Tibial nerve (tissue), 4 donors: ENCODE results near the gene GPR108. TPM values are rescaled to one million over a fixed set of nuclear protein-coding genes. Genes with fewer than 3 reads are reported as not detected.

Source experiments
- DNase-seq, 2 donors: peaks; one replicate each; pipeline ENCODE4 v3.0.0-alpha.2; 2019; ENCODE audit warnings: low spot score in 2 of 2
- H3K27ac ChIP-seq, 4 donors: fragments of 200-600 bp; sonication (generic) in 3 of 4; one replicate each; pipeline ENCODE4 v1.5.1; 2017 to 2019; ENCODE audit warnings: mild to moderate bottlenecking in 1 of 4
- H3K27me3 ChIP-seq, 2 donors: fragments of 200-600 bp; sonication (generic) in 1 of 2; one replicate each; pipeline versions ENCODE4 v1.5.1 to v1.6.0; 2017 to 2019
- H3K36me3 ChIP-seq, 3 donors: fragments of 200-600 bp; sonication (generic); one replicate each; pipeline ENCODE4 v1.5.1; 2018 to 2019
- H3K4me1 ChIP-seq, 4 donors: fragments of 200-600 bp; sonication (generic) in 3 of 4; one replicate each; pipeline ENCODE4 v1.5.1; 2017 to 2019
- H3K4me3 ChIP-seq, 4 donors: fragments of 200-600 bp; sonication (generic) in 3 of 4; one replicate each; pipeline ENCODE4 v1.5.1; 2017 to 2019; ENCODE audit warnings: mild to moderate bottlenecking in 1 of 4, moderate library complexity in 1 of 4
- H3K9me3 ChIP-seq, 4 donors: fragments of 200-600 bp; sonication (generic) in 3 of 4; one replicate each; pipeline ENCODE4 v1.5.1; 2017 to 2019
- EP300 ChIP-seq, 2 donors: sonication (generic); formaldehyde crosslinking; IDR thresholded peaks; one replicate each; pipeline ENCODE4 v1.6.1; 2017; ENCODE audit warnings: antibody characterized with exemption in 2 of 2, mild to moderate bottlenecking in 1 of 2
- POLR2A ChIP-seq, 2 donors: fragments of 450-650 bp; IDR thresholded peaks; one replicate each; pipeline ENCODE4 v1.6.1; 2017; ENCODE audit warnings: antibody characterized with exemption in 2 of 2, mild to moderate bottlenecking in 2 of 2, moderate library complexity in 2 of 2
- WGBS, 2 donors: methylation state at CpG; one replicate each; pipeline ENCODE4 v1.1.5; 2018; 5-methylcytosine and 5-hydroxymethylcytosine counted together
- total RNA-seq, 4 donors: library from RNA; depleted of rRNA; stranded (reverse); fragments of >200 nt; gene quantifications; one replicate each; pipeline ENCODE4 v1.1.0, GENCODE V29; 2016
- TF ChIP-seq, protein P1 (sequence below), 5 experiments: fragments of 200-600 bp in 3 of 5; fragments of 450-650 bp in 2 of 5; sonication (generic) in 3 of 5; IDR thresholded peaks; one replicate each; pipeline ENCODE4 v1.5.1; 2016 to 2019; ENCODE audit warnings: antibody characterized with exemption in 5 of 5, mild to moderate bottlenecking in 3 of 5, moderate library complexity in 2 of 5

Gene GPR108
- total RNA-seq, 4 donors from 2014 or later: 53.4 to 79.2 (median 65.9) TPM

DNA sequence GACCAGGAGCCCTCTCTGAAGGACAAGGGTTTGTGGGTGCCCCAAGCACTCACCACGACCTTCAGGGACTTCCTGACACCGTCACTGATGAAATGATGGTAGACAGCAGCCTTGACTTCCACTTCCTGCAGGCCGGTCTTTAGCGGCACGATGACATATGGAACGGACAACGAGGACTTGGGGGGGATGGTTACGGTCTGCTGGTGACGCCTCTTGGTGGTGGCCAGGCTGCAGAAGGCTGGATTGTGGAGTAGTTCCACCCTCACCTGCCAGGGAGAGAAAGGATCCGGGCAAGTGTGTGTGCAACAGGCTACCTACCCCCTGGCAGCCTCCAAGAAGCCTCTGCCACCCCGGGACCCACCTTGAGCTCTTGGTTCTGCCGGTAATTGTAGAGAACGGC is 40.1 kb downstream of the GPR108 start:
- 73 to 85% methylated on average over 12 to 13 of the region's 13 CpGs for WGBS, 2 donors
- TF ChIP-seq, protein P1, sequence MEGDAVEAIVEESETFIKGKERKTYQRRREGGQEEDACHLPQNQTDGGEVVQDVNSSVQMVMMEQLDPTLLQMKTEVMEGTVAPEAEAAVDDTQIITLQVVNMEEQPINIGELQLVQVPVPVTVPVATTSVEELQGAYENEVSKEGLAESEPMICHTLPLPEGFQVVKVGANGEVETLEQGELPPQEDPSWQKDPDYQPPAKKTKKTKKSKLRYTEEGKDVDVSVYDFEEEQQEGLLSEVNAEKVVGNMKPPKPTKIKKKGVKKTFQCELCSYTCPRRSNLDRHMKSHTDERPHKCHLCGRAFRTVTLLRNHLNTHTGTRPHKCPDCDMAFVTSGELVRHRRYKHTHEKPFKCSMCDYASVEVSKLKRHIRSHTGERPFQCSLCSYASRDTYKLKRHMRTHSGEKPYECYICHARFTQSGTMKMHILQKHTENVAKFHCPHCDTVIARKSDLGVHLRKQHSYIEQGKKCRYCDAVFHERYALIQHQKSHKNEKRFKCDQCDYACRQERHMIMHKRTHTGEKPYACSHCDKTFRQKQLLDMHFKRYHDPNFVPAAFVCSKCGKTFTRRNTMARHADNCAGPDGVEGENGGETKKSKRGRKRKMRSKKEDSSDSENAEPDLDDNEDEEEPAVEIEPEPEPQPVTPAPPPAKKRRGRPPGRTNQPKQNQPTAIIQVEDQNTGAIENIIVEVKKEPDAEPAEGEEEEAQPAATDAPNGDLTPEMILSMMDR (IDR thresholded peaks at IDR 0.05): no peak
- TF ChIP-seq POLR2A (IDR thresholded peaks at IDR 0.05): no peak
- TF ChIP-seq EP300 (IDR thresholded peaks at IDR 0.05): no peak
- Histone ChIP-seq H3K27me3 (no peaks in the 10 kb centered on the region), H3K9me3 (no peaks in the 10 kb centered on the region), H3K27ac (no peak overlapping the region), H3K4me1 (no peaks in the 10 kb centered on the region), H3K36me3 (peaks cover 0 to 27% (median 0%) of the 10 kb centered on the region in 3 donors), H3K4me3 (no peak overlapping the region)
- no peak for DNase-seq

DNA sequence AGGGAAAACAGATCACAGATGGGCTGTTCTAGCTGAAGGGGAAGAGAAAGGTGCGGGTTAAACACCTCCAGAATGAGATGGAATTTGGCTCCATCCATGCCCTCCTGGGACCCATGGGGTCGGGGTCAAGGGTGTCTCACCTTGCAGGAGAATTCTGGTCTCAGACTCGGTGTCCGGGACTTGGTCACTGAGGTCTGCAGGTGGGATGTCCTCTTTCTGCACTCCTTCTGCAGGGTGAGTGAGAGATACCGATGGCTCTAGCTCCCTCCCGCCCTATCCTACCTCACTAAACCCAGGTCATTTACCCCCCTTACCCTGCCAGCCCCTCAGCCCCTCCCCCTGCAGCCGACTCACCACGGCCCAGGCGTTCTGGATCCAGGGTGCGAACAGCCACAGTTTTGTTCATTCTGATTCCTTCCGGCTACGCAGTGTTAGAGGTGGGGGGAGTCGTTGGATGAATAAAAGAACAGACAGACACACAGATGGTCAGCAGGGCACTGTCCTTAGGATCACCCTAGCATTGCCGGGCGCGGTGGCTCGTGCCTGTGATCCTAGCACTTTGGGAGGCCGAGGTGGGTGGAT is 41.0 kb downstream of the GPR108 start:
- Histone ChIP-seq H3K27ac (no peak overlapping the region), H3K27me3 (no peaks in the 10 kb centered on the region), H3K4me1 (no peaks in the 10 kb centered on the region), H3K36me3 (peaks cover 0 to 27% (median 0%) of the 10 kb centered on the region in 3 donors), H3K9me3 (no peaks in the 10 kb centered on the region), H3K4me3 (no peak overlapping the region)
- 71 to 82% methylated on average over 18 of the region's 18 CpGs for WGBS, 2 donors
- no peak for TF ChIP-seq EP300 (IDR thresholded peaks at IDR 0.05)
- TF ChIP-seq, protein P1 (IDR thresholded peaks at IDR 0.05): no peak
- TF ChIP-seq POLR2A (IDR thresholded peaks at IDR 0.05): no peak
- no peak for DNase-seq

DNA sequence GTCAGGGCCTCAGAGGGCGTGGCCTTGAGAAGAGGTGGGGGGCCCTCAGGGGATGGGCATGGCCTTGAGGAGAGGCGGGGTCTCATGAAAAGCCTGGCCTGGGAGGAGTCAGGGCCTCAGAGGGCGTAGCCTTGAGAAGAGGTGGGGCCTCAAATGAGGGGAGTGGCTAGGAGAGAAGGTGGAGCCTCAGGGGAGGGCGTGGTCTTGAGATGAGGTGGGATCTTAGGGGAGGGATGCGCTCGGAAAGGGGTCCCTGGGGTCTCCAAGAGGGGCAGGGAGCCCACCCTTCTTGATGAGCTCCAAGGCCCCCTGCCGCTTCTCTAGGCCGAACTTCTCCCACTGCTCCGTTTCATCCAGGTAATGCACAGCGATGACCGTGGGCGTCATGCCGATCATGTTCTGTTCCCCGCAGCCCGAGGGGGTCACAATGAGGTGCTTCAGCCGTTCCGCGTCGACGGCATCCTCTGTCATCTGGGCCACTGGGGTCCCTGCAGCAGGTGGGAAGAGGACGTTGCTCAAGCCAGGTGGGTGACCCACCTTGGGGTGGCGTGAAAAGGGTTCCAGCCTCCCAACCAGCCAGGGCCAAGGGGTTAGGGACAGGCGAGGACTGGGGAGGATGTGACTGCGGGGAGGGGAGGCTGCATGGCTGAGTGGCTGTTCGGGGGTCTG is 43.1 kb downstream of the GPR108 start:
- no peak overlapping the region for H3K4me3 ChIP-seq
- TF ChIP-seq EP300 (IDR thresholded peaks at IDR 0.05): no peak
- peaks cover 0 to 32% (median 0%) of the 10 kb centered on the region in 3 donors for H3K36me3 ChIP-seq
- H3K27me3 ChIP-seq: no peaks in the 10 kb centered on the region
- H3K27ac ChIP-seq: no peak overlapping the region
- no peaks in the 10 kb centered on the region for H3K4me1 ChIP-seq
- WGBS, 2 donors: 94 to 95% methylated on average over 25 of the region's 25 CpGs
- H3K9me3 ChIP-seq: no peaks in the 10 kb centered on the region
- no peak for DNase-seq

DNA sequence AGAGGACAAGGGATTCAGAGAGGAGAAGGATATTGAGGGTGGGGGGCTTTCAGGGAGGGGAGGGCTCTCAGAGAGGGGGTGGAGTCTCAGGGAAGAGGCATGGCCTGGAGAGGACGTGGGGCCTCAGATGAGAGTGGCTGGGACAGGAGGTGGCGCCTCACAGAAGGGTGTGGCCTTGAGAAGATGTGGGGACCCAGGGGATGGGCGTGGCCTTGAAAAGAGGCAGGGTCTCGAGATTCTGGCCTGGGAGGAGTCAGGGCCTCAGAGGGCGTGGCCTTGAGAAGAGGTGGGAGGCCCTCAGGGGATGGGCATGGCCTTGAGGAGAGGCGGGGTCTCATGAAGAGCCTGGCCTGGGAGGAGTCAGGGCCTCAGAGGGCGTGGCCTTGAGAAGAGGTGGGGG is 43.7 kb downstream of the GPR108 start:
- WGBS, 2 donors: 80 to 84% methylated on average over 6 to 7 of the region's 7 CpGs
- no peak for DNase-seq
- no peak for TF ChIP-seq POLR2A (IDR thresholded peaks at IDR 0.05)
- no peak for TF ChIP-seq EP300 (IDR thresholded peaks at IDR 0.05)
- TF ChIP-seq, protein P1 (IDR thresholded peaks at IDR 0.05): no peak

DNA sequence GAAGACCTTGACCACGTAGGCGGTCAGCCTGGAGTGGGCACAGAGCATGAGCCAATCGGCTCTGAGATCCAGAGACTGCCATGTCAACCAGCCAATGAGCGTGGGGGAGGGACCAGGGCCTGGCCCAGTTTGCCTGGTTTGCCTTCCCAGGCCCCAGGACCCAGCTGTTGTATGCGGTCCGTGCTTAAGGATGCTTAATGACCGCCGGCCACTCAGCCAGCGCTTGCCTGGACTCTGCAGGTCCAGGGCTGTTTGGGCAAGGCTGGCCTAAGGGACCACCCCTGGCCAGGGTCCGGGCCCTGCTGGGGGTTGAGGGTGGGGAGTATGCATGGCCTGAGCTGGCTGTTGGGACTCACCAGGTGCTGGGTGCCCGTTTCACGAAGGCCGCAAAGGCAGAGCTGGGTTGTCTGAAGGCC is 44.3 kb downstream of the GPR108 start:
- no peak overlapping the region for H3K4me3 ChIP-seq
- H3K27ac ChIP-seq: no peak overlapping the region
- peaks cover 0 to 33% (median 0%) of the 10 kb centered on the region in 3 donors for H3K36me3 ChIP-seq
- H3K27me3 ChIP-seq: no peaks in the 10 kb centered on the region
- TF ChIP-seq POLR2A (IDR thresholded peaks at IDR 0.05) (no peak), EP300 (IDR thresholded peaks at IDR 0.05) (no peak)
- TF ChIP-seq, protein P1 (IDR thresholded peaks at IDR 0.05): no peak
- no peak for DNase-seq
- no peaks in the 10 kb centered on the region for H3K4me1 ChIP-seq
- WGBS, 2 donors: 82 to 89% methylated on average over 8 to 9 of the region's 13 CpGs
- no peaks in the 10 kb centered on the region for H3K9me3 ChIP-seq

More for the DNA sequence above, 43.7 kb downstream of the GPR108 start:
- peaks cover 0 to 33% (median 0%) of the 10 kb centered on the region in 3 donors for H3K36me3 ChIP-seq
- no peak overlapping the region for H3K4me3 ChIP-seq
- H3K9me3 ChIP-seq: no peaks in the 10 kb centered on the region
- no peaks in the 10 kb centered on the region for H3K27me3 ChIP-seq
- H3K27ac ChIP-seq: no peak overlapping the region
- no peaks in the 10 kb centered on the region for H3K4me1 ChIP-seq
